GM18498 (cell line): ENCODE measurements around the gene GTF2H2C.
A peak's percentile ranks its signal among the peaks of the same experiment; 100 is the strongest.
"Not testable (repeated sequence)": the region's sequence is repeated elsewhere in the genome, so short reads cannot be mapped to it uniquely, and the experiment has no call there.

ENCODE experiments used
- ATAC-seq: cut with Tn5 transposase; IDR thresholded peaks from one replicate; pipeline ENCODE4 v1.9.1; 2021; ENCODE audit warnings: mild to moderate bottlenecking, moderate library complexity; ENCODE audit not compliant: unreplicated experiment

The GTF2H2C gene

DNA sequence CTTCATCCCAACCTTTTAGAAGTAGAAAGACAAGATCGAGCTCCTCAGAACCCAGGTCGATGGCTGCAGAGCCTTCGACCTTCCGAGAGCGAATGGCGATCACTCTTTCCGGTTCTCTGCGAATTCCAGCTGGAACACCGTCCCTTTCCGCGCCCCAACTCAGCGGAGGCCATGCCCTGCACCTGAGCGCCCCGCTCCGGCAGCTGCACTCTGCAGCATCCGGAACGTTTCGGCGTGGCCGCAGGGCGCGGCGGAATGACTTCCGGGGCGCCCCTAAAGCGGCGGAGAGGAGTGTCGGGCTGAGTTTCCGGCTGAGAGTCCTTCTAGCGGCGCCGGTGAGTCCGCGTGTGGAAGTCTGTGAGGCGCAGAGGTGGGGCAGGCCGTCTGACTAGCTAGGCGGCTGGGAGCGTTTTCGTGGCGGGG lies at the start of gene GTF2H2C:
Gene GTF2H2C (plus strand): TSS at position 284 of the 423 bp plus-strand sequence. CDS start 4,942 bp downstream, outside the sequence.
- peak; percentile 98 for ATAC-seq

DNA sequence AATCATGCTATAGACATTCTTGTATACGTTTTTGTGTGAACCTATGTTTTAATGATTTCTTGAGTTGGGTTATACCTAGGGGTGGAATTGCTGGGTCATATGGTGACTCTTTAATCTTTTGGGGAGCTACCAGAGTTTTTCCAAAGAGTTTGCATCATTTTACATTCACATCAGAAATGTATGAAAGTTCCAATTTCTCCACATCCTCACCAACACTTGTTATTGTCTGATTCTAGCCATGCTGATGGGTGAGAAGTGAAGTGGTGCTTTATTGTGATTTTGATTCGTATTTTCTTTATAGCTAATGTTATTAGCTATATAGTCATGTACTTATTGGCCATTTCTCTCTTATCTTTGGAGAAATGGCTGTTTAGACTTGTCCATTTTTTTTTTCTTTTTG lies 49.3 kb upstream of the GTF2H2C start:
- ATAC-seq: no peak

DNA sequence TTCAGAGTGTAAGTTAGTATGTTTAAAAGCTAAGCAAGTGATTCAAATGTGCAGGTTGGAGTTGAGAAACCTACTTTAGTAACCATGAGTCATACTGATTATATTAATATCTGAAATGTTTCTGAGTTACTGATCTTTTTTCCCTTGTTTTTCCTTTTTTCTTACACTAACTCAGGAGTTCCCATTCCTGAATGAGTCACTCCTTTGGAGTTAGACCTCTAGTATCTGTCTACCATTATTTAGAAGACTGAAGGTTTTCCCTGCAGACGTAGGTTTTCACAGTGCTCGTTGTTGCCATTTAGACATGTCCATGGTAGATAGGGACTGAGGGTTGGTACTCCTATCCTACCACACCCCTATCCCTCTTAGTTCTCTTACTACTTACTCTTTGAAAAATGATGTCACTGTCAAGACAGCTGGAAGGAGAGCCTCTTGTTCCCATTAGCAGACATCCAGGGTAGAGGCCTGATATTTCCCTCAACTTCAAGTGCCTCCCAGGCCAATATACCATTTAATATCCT lies 47.2 kb upstream of the GTF2H2C start:
- ATAC-seq: no peak

DNA sequence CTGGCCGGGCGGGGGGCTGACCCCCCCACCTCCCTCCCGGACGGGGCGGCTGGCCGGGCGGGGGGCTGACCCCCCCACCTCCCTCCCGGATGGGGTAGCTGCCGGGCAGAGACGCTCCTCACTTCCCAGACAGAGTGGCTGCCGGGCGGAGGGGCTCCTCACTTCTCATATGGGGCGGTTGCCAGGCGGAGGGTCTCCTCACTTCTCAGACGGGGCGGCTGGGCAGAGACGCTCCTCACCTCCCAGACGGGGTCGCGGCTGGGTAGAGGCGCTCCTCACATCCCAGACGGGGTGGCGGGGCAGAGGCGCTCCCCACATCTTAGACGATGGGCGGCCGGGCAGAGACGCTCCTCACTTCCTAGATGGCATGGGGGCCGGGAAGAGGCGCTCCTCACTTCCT lies 44.4 kb upstream of the GTF2H2C start:
- not testable (repeated sequence) for ATAC-seq

DNA sequence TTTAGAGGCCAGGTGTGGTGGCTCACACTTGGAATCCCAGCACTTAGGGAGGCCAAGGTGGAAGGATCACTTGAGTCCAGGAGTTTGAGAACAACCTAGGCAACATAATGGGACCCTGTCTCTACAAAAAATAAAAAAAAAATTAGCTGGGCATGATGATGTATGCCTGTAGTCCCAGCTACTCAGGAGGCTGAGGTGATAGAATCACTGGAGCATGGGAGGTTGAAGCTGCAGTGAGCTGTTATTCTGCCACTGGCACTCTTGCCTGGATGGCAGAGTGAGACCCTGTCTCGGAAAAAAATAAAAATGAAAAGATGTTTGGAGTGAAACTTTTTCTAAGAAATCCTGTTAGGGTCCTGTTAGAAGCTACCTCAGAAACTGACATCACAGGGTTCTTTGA lies 43.2 kb upstream of the GTF2H2C start:
- no peak for ATAC-seq

DNA sequence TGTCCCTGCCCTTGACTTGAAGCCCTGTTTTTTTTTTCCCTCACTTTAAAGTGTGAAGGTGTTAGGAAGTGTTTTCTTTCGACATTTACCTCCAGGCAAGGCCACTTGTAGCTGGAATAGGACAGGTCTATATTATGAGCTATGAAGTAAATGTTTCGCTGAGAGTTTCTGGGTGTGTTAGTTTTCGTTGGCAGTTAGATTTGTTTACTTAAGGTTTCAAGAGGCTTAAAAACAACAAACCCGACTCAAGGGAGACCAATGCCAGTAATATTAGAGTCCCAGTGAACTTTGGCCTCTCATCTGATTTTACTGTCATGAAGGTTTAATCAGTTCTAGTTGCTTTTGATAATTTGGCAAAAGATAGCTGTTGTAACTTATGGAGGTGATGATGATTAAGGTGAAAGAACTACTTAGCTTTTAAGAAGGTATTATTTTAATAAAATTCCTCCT lies 42.2 kb upstream of the GTF2H2C start:
- no peak for ATAC-seq

DNA sequence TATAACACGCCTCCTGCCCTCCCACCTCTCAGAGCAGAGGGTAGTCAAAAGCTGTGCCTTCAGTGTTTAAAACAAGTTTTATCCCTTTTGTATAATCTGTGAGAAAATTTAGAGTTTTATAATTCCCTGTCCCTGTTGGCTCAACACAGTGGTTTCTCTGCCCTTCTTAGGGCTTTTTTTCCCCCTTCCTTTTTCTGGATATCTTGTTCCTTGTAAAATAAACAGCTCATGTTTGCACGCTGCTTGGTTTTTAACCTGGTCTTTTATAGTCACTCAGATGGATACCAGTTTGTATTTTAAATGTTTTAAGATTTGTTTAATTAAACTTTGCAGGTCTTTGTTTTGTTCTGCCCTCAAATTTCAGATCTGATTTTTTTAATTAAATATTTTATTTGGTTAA lies 40.7 kb upstream of the GTF2H2C start:
- no peak for ATAC-seq

DNA sequence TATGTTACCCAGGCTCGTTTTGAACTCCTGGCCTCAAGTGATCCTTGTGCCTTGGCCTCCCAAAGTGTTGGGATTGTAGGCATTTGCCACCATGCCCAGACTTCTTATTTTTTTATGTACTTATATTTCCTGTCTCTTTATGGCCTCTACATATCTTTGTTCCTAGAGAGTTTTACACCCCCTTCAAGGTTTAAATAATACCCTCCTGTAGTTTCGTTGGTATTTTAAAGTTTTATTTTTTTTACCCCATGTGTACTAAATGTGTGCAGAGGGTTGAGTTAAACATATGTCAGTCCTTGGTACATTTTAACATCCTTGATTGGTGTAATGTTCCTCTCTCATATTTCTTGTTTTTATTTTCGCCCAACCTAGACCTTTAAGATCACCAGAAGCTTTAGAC lies 38.0 kb upstream of the GTF2H2C start:
- ATAC-seq: no peak

DNA sequence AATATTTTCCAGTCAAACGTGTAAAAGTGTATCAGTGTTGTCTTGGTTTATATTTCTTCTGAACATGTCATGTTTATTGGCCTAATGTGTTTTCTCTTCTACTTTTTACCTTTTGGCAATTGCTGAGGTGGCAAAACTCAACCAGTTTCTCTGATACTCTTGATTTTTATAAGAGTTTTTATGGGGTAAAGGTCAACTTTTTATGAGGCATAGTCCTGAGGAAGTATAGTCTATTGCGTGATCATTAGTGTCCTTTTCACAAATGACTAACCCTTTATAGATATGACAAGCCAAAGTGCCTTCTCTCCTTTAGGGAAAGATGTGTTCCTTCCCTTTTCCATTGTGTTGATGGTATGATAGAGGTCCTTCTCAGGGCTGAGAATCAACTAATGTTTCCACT lies 34.5 kb upstream of the GTF2H2C start:
- no peak for ATAC-seq

DNA sequence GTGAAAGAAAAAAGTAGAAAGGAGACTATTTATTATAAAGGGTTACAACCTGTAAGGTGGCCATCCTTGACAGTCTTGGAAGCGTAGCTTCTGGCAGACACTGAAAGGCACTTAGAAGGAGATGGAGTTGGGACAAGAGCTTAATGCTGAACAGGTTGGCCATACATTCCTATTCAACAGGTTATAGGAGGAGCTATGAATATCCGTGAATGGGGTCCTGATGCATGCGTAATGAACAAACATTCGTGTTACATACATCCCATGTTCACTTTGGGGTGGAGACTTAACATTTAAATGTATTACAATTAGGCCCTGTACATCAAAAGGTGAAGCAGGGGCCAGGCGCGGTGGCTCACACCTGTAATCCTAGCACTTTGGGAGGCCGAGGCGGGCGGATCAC lies 33.3 kb upstream of the GTF2H2C start:
- ATAC-seq: no peak

DNA sequence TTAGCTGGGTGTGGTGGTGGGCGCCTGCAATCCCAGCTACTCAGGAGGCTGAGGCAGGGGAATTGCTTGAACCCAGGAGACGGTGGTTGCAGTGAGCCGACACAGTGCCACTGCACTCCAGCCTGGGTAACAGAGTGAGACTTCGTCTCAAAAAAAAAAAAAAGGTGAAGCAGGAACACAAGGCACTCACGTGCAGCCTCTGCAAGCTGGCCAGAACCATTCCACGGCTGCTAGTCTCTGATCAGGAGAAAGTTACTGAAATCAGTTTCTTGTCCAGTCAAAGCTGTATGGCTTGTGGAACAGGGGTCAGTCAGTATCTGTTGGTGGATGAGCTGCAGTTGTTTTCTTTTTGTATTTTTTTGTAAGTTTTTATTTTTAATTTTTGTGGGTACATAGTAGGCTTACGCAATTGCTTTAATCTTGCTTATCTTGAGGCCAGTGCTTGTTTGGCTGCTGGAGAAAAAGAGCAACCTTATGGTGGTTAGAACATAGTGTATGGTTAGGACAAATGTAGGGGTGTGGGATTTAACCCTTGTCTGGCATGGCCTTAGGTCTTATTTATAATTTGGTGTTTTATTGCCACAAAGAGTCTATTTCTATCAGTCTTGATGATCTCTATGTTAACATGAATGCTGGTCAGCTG lies 32.7 kb upstream of the GTF2H2C start:
- no peak for ATAC-seq

DNA sequence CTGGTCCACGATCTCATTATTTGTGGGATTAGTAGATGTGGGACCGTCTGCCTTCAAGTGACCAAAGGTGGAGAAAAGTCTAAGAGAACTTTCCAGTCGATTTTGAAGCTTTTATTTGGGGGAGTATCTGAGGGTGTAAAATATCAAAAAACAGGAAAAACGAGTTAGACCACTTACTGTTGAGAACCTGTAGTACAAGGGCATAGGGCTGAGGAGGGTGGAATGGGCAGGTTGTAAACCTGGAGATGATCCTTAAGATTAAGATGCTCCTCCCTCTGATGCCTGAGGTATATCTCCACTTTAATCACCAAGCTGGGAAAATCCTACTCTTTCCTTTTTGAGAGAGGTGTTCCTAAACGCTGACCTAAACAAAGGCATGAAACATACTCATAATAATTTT lies 32.0 kb upstream of the GTF2H2C start:
- ATAC-seq: no peak

DNA sequence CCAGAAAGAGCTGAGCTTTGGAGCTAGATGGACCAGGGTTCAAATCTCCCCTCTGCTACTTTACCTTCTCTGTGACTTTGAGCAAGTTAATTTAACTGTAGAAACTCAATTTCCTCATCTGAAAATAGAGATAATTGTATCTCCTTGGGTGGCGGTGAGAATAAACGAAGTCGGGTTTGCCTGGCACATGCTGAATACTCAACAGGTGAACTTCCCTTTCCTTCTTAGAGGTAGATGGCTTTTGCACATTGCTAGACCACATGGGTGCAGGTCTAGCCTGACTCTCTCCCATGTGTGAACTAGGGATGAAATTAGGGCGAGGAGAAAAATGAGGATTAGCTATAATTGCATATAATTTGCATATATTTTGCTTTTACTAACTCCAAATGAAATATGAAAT lies 31.4 kb upstream of the GTF2H2C start:
- ATAC-seq: no peak

DNA sequence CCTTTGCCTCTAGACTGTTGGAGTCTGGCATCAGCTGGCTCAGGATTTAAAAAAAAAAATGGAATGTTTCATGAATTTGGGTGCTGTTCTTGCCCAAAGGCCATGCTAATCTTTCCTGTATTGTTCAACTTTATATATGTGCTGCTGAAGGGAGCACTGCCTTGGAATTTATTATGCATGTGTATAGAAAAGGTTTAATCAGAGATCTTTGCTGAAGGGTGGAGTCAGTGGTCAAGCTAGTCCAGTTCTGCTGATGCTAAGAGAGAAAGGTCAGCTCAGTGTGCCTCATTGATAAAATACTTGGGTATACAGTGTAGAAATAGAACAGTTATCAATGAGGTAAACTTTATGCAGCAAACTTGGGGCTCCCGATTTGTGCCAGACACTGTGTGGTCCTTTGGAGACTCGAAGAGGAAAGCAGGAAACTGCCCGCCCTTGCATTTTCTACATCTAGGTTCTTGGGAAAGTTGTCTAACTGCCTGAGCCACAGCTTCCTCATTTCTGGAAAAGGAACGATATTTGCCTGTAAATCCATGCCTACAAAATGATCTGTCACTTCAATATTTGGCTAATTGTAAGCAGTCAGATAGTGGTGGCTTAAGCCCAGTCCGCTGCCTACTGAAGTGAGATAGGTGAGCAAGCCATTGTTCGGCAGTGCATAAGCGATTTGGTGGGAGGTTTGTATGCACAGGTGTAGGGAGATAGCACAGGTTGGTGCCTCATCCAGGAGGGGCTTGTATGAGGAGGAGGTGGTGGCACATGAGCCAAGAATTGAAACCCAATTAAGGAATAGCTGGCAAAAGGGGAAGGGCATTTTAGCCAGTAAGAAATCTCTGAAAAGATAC lies 29.2 kb upstream of the GTF2H2C start:
- no peak for ATAC-seq

DNA sequence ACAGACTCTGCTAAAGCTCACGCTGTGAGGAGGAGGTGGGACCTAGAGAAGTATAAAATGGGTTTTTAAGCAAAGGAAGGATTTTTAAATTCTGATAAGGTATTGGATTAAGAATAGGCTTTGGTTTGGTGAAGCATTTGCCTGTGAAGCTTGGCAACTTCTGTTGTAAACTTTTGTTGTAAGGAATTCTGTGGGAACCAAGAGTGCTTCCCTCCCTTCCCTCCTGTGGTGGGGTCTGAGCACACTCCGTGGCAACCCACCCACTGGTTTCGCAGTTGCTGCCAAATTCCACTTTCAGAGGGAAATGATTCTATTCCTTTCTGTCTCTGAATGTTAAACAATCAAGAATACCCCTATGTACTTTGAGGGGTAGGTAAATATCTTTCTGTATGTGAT lies 28.6 kb upstream of the GTF2H2C start:
- ATAC-seq: no peak

DNA sequence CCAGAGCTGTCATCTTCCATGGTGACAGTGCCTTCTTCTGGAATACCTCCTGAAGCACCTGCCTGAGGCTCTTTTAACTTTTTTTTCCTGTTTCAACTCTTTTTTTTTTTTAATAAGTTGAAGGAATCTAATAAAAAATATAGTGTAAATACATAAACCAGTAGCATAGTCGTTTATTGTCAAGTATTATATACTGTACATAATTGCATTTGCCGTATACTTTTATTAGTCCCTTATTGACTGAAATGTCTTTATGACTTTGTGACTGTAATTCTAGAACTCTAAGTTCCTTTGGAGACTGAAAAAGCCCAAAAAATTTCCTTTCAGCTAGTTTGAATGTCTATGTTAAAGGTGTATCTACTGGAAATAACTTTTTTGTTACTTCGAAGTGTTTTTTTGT lies 22.1 kb upstream of the GTF2H2C start:
- not testable (repeated sequence) for ATAC-seq

DNA sequence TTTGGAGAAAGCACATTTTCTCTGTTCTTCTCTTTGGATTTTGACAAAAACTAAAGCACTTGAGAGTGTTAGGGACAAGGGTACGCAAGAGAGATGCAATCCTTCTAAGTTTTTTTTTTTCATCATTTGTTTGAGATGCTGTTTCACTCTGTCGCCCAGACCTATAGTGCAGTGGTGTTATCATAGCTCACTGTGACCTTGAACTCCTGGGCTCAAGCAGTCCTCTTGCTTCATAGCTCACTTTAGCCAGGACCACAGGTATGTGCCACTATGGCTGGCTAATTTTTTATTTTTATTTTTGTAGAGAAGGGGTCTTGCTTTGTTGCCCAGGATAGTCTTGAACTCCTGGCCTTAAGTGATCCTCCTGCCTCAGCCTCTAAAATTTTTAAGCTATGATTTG lies 21.3 kb upstream of the GTF2H2C start:
- ATAC-seq: not testable (repeated sequence)

DNA sequence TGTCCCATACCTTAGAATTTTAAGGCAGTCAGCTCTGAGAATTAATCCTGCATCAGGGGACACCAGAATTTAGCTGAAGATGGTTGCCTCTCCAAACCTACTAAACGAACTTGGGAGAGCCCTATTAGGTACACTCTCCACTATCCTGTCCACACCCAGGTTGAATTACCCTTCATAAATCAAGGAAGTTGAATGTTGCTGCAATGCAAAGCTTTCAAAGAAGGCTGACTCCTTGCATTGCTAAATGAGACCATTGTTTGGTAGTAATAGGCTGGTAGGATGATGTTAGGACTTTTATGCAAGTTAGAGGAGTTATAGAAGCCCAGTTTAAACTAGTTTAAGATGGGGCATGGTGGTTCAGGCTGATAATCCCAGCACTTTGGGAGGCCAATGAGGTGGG lies 18.6 kb upstream of the GTF2H2C start:
- not testable (repeated sequence) for ATAC-seq

DNA sequence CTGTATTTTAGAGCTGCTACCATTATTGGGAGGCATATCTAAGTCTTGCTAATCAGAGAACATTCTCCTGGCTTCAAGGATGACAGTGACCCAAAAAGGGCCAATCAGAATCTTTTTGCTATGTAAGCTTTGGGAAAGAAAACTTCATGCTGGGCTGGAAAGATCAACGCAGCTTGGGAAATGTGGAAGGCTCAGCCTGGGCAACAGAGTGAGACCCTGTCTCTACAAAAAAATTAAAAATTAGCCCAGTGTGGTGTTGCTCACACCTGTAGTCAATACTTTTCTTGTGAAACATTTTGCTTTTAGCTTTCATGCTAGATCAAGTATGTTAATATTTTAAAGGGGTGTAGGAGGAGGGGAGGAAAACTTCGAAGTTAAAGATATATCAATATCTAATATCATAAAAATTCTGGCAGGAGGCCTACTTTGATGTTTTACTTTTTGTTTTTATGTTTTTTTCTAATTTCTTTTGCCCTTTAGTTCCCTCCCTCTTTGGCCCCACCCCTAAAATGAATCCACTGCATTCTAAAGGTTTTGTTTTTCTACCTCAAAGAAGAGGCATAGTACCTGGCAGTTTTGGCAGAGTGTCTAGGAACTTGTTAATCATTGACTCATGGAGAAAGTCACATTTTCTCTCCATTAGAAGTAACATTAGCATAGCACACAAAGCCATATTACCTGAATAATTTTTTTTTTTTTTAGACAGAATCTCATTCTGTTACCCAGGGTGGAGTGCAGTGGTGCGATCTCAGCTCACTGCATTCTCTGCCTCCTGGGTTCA lies 17.0 kb upstream of the GTF2H2C start:
- not testable (repeated sequence) for ATAC-seq

DNA sequence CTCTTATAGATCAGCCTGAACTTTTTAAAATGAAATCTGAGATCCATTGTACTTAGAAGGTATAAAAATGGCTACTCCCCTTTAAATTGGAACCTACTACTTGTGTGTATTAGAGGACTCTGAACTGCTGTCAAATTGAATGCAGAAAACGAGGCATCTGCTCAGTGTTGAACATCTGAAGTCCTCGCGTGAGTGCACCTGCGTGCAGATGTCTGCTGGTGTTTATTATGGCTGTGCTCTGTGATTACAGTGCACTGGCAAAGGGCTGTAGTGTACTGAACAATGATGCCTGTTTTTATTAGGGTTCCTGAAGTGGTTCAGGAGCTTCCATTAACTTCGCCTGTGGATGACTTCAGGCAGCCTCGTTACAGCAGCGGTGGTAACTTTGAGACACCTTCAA lies 15.4 kb upstream of the GTF2H2C start:
- not testable (repeated sequence) for ATAC-seq
